SH-SY5Y (cell line): ENCODE measurements around the gene ACOX3.
A peak's percentile ranks its signal among the peaks of the same experiment; 100 is the strongest.

Source experiments
- GATA2 ChIP-seq: IDR thresholded peaks from 2 replicates; pipeline ENCODE4 v1.6.1; 2011; ENCODE audit warnings: mild to moderate bottlenecking, low read depth, low read length
- GATA3 ChIP-seq: IDR thresholded peaks from 2 replicates; pipeline ENCODE4 v1.6.1; 2011; ENCODE audit warnings: low read depth, mild to moderate bottlenecking, low read length, moderate library complexity

The ACOX3 gene

GRCh38 chr4:8346838-8347605 lies 93.5 kb downstream of the ACOX3 start:
- no peak for TF ChIP-seq GATA2
- no peak for TF ChIP-seq GATA3

- TF ChIP-seq GATA2 (no peak), GATA3 (no peak)
Observed at GRCh38 chr4:8345946-8346814, 94.3 kb downstream of the ACOX3 start.

- TF ChIP-seq GATA2 (no peak), GATA3 (no peak)
Observed at GRCh38 chr4:8345053-8345945, 95.2 kb downstream of the ACOX3 start.

- TF ChIP-seq GATA3 (no peak), GATA2 (no peak)
Observed at GRCh38 chr4:8344377-8344776, 96.1 kb downstream of the ACOX3 start.

GRCh38 chr4:8343967-8344331 lies 96.6 kb downstream of the ACOX3 start:
- no peak for TF ChIP-seq GATA2
- TF ChIP-seq GATA3, result no peak

- TF ChIP-seq GATA3, result no peak
- TF ChIP-seq GATA2, result no peak
Observed at GRCh38 chr4:8343262-8343966, 97.1 kb downstream of the ACOX3 start.

- TF ChIP-seq GATA2, result peak; percentile 56; the same call in 1 of the 2 replicates
- TF ChIP-seq GATA3, result no peak
Observed at GRCh38 chr4:8342651-8343261, 97.8 kb downstream of the ACOX3 start.

- no peak for TF ChIP-seq GATA2
- no peak for TF ChIP-seq GATA3
Observed at GRCh38 chr4:8341691-8342090, 98.8 kb downstream of the ACOX3 start.

- TF ChIP-seq GATA3 (no peak), GATA2 (no peak)
Observed at GRCh38 chr4:8340781-8341241, 99.7 kb downstream of the ACOX3 start.

GRCh38 chr4:8338351-8338961 lies 102.1 kb downstream of the ACOX3 start:
- no peak for TF ChIP-seq GATA3
- TF ChIP-seq GATA2, result no peak

- TF ChIP-seq GATA3 (no peak), GATA2 (no peak)
Observed at GRCh38 chr4:8336412-8337075, 104.0 kb downstream of the ACOX3 start.

GRCh38 chr4:8335848-8336247 lies 104.7 kb downstream of the ACOX3 start:
- TF ChIP-seq GATA2 (no peak), GATA3 (no peak)
